K562 (cell line): ENCODE measurements around the gene GTSE1. TPM values are rescaled to one million over a fixed set of nuclear protein-coding genes. Genes with fewer than 3 reads are reported as not detected.

ENCODE experiments used
- HNRNPUL1 ChIP-seq: fragments of 200-400 bp; formaldehyde crosslinking; IDR thresholded peaks from 2 replicates; pipeline ENCODE4 v1.6.1; 2017; ENCODE audit warnings: low read length
- MGA ChIP-seq: fragments of 450-650 bp; IDR thresholded peaks from 2 replicates; pipeline ENCODE4 v1.6.1; 2016; ENCODE audit warnings: mild to moderate bottlenecking, moderate library complexity
- NFIX ChIP-seq: fragments of 250-450 bp; sonication (Bioruptor Pico); IDR thresholded peaks from 2 replicates; pipeline ENCODE4 v1.4.0; 2020; ENCODE audit warnings: low read depth, mild to moderate bottlenecking, moderate library complexity
- ZNF696 ChIP-seq: fragments of 250-450 bp; sonication (Bioruptor Pico); conservative IDR thresholded peaks from 2 replicates; pipeline ENCODE4 v1.4.0; 2020; ENCODE audit warnings: mild to moderate bottlenecking, moderate library complexity
- polyA plus RNA-seq, 8 experiments: library from polyadenylated mRNA; depleted of rRNA in 4 of 8; stranded (reverse) in 5 of 8; unstranded in 3 of 8; fragments of >200 nt; fragmentation: Nextera tagmentation in 2 of 8; fragmentation: Illumina TruSeq in 1 of 8; extraction: Ambion mirVana in 2 of 8; extraction: Trizol in 1 of 8; gene quantifications; 2 replicates each; pipeline versions ENCODE4 v1.2.1 to v1.2.3, GENCODE V29; 2011 to 2014; ENCODE audit warnings: inconsistent platforms in 1 of 8, missing spikeins in 1 of 8
- total RNA-seq, 7 experiments: library from RNA; depleted of rRNA in 6 of 7; stranded (reverse); fragments of >200 nt in 6 of 7; fragmentation: Illumina TruSeq in 2 of 7; extraction: Trizol in 2 of 7; gene quantifications; 2 replicates each; pipeline versions ENCODE4 v1.2.1 to v1.2.3, GENCODE V29; 2011 to 2021; ENCODE audit warnings: low replicate concordance in 1 of 7

The GTSE1 gene
- total and polyA plus RNA-seq, 9 of the 15 experiments (the other 6 are each of a cell fraction or from before 2014, with no cell fraction given): 2.5 to 22.5 (median 12.9) TPM

GRCh38 chr22:46292173-46292572 lies 4.5 kb upstream of the GTSE1 start (continued):
- TF ChIP-seq MGA (no peak), HNRNPUL1 (no peak), NFIX (no peak), ZNF696 (CRISPR knock-in tag) (no peak)
